Small intestine (tissue), 7 donors: Measurements from ENCODE around the gene ELK3. TPM values are rescaled to one million over a fixed set of nuclear protein-coding genes. Genes with fewer than 3 reads are reported as not detected.

Experiments used
- DNase-seq, 2 donors: peaks; one replicate each; pipeline versions ENCODE4 v3.0.0 to v3.0.0-alpha.2; 2013
- FAIRE-seq: peaks from 2 replicates; lab custom pipeline; 2012; peaks lifted over from hg19 to GRCh38; lab: Jason Lieb, UNC
- H3K27ac ChIP-seq, 3 donors: one replicate each; pipeline ENCODE4 v1.5.1; 2013; ENCODE audit warnings: low read length in 2 of 3, mild to moderate bottlenecking in 2 of 3, control low read depth in 1 of 3, inconsistent platforms in 1 of 3, low read depth in 1 of 3, moderate library complexity in 1 of 3
- H3K27me3 ChIP-seq, 3 donors: one replicate each; pipeline ENCODE4 v1.6.1; 2013; ENCODE audit warnings: low read length in 3 of 3, inconsistent platforms in 1 of 3; ENCODE audit not compliant: control insufficient read depth in 3 of 3, insufficient read depth in 3 of 3
- H3K36me3 ChIP-seq, 3 donors: one replicate each; pipeline ENCODE4 v1.6.1; 2013; ENCODE audit warnings: low read length in 3 of 3, inconsistent platforms in 1 of 3, low read depth in 1 of 3, mild to moderate bottlenecking in 1 of 3, moderate library complexity in 1 of 3; ENCODE audit not compliant: control insufficient read depth in 3 of 3, insufficient read depth in 2 of 3
- H3K4me1 ChIP-seq, 3 donors: one replicate each; pipeline ENCODE4 v1.6.1; 2013; ENCODE audit warnings: low read length in 2 of 3, inconsistent platforms in 1 of 3, low read depth in 1 of 3, mild to moderate bottlenecking in 1 of 3, moderate library complexity in 1 of 3; ENCODE audit not compliant: control insufficient read depth in 3 of 3, insufficient read depth in 2 of 3
- H3K4me3 ChIP-seq, 3 donors: one replicate each; pipeline ENCODE4 v1.5.1; 2013; ENCODE audit warnings: low read length in 3 of 3, control low read depth in 1 of 3, inconsistent platforms in 1 of 3, low read depth in 1 of 3, mild to moderate bottlenecking in 1 of 3, moderate library complexity in 1 of 3
- H3K9me3 ChIP-seq, 2 donors: one replicate each; pipeline ENCODE4 v1.6.1; 2013; ENCODE audit warnings: low read depth in 1 of 2, low read length in 1 of 2; ENCODE audit not compliant: control insufficient read depth in 2 of 2, insufficient read depth in 1 of 2
- WGBS, 3 donors: extraction: QIAGEN DNeasy Blood & Tissue Kit; methylation state at CpG; one replicate each; pipeline ENCODE4 v1.1.7; 2013; 5-methylcytosine and 5-hydroxymethylcytosine counted together
- polyA plus RNA-seq, 4 donors: library from polyadenylated mRNA; stranded (reverse) in 3 of 4; unstranded in 1 of 4; fragments of 200-250 nt in 3 of 4; fragments of 120-200 nt in 1 of 4; gene quantifications; one replicate each; pipeline versions ENCODE4 v1.2.1 to v1.2.3, GENCODE V29; 2013
- donor health status: healthy with polysubstance abuse.
- donor health status: control.
- donor health status: control.
- donor health status: Bipolar disorder and iron deficiency.
- donor health status: healthy.

The ELK3 gene
- polyA plus RNA-seq, 4 donors = 0.67 to 15.9 (median 10.8) TPM

- Histone ChIP-seq H3K27me3 (no peaks in the 10 kb centered on the region), H3K4me1 (no peaks in the 10 kb centered on the region), H3K9me3 (no peaks in the 10 kb centered on the region), H3K4me3 (no peak overlapping the region), H3K36me3 (peaks cover 0 to 18% (median 3%) of the 10 kb centered on the region in 3 donors), H3K27ac (no peak overlapping the region)
- 58 to 71% (median 59%) methylated on average over 3 of the region's 3 CpGs for WGBS, 3 donors
- peak in 1 of 2 donors; percentile 7 for DNase-seq
- no peak for FAIRE-seq
These were observed 100.7 kb downstream of the ELK3 start for GRCh38 chr12:96294831-96295230.

GRCh38 chr12:96295532-96296160, 101.5 kb downstream of the ELK3 start:
- Histone ChIP-seq H3K4me1 (no peaks in the 10 kb centered on the region), H3K4me3 (no peak overlapping the region), H3K27me3 (no peaks in the 10 kb centered on the region), H3K36me3 (peaks cover 0 to 22% (median 3%) of the 10 kb centered on the region in 3 donors), H3K27ac (no peak overlapping the region), H3K9me3 (no peaks in the 10 kb centered on the region)
- FAIRE-seq (no peak), DNase-seq (no peak)
- 85 to 94% (median 90%) methylated on average over 6 of the region's 6 CpGs for WGBS, 3 donors

- no peaks in the 10 kb centered on the region for H3K9me3 ChIP-seq
- H3K36me3 ChIP-seq = peaks cover 0 to 15% (median 3%) of the 10 kb centered on the region in 3 donors
- WGBS, 3 donors = 91 to 95% (median 92%) methylated on average over 4 of the region's 4 CpGs
- H3K27me3 ChIP-seq = no peaks in the 10 kb centered on the region
- no peak for DNase-seq
- no peaks in the 10 kb centered on the region for H3K4me1 ChIP-seq
- no peak for FAIRE-seq
- no peak overlapping the region for H3K27ac ChIP-seq
- no peak overlapping the region for H3K4me3 ChIP-seq
These were observed 103.3 kb downstream of the ELK3 start for GRCh38 chr12:96297504-96297903.

GRCh38 chr12:96300064-96300463, 105.9 kb downstream of the ELK3 start:
- no peak for DNase-seq

GRCh38 chr12:96301732-96302131, 107.6 kb downstream of the ELK3 start:
- H3K27me3 ChIP-seq = no peaks in the 10 kb centered on the region
- DNase-seq (no peak), FAIRE-seq (peak; percentile 64)
- 93 to 95% (median 95%) methylated on average over 4 of the region's 4 CpGs for WGBS, 3 donors
- H3K27ac ChIP-seq = no peak overlapping the region
- H3K36me3 ChIP-seq = peaks cover 0 to 16% (median 2%) of the 10 kb centered on the region in 3 donors
- no peak overlapping the region for H3K4me3 ChIP-seq
- H3K9me3 ChIP-seq = no peaks in the 10 kb centered on the region
- peaks cover 0 to 3% (median 0%) of the 10 kb centered on the region in 3 donors for H3K4me1 ChIP-seq

More at GRCh38 chr12:96300064-96300463, 105.9 kb downstream of the ELK3 start:
- WGBS, 3 donors = 95 to 96% (median 96%) methylated on average over 5 of the region's 5 CpGs
- Histone ChIP-seq H3K4me1 (peaks cover 0 to 3% (median 0%) of the 10 kb centered on the region in 3 donors), H3K9me3 (no peaks in the 10 kb centered on the region), H3K36me3 (peaks cover 0 to 12% (median 2%) of the 10 kb centered on the region in 3 donors), H3K27me3 (no peaks in the 10 kb centered on the region), H3K27ac (no peak overlapping the region), H3K4me3 (no peak overlapping the region)
- no peak for FAIRE-seq

GRCh38 chr12:96302687-96303310, 108.6 kb downstream of the ELK3 start:
- H3K9me3 ChIP-seq = no peaks in the 10 kb centered on the region
- DNase-seq (no peak), FAIRE-seq (no peak)
- peaks cover 0 to 17% (median 0%) of the 10 kb centered on the region in 3 donors for H3K36me3 ChIP-seq
- WGBS, 3 donors = 63 to 75% (median 68%) methylated on average over 2 of the region's 2 CpGs
- peaks cover 0 to 3% (median 0%) of the 10 kb centered on the region in 3 donors for H3K4me1 ChIP-seq
- H3K27ac ChIP-seq = no peak overlapping the region
- H3K4me3 ChIP-seq = no peak overlapping the region
- no peaks in the 10 kb centered on the region for H3K27me3 ChIP-seq

- Histone ChIP-seq H3K36me3 (peaks cover 0 to 20% (median 0%) of the 10 kb centered on the region in 3 donors), H3K27ac (no peak overlapping the region), H3K9me3 (no peaks in the 10 kb centered on the region), H3K4me1 (peaks cover 0 to 3% (median 0%) of the 10 kb centered on the region in 3 donors), H3K4me3 (no peak overlapping the region), H3K27me3 (no peaks in the 10 kb centered on the region)
- DNase-seq (no peak), FAIRE-seq (no peak)
These were observed 109.5 kb downstream of the ELK3 start for GRCh38 chr12:96303653-96304052.

- no peak overlapping the region for H3K27ac ChIP-seq
- 83 to 94% (median 86%) methylated on average over 3 of the region's 3 CpGs for WGBS, 3 donors
- peaks cover 0 to 3% (median 0%) of the 10 kb centered on the region in 3 donors for H3K4me1 ChIP-seq
- H3K9me3 ChIP-seq = no peaks in the 10 kb centered on the region
- peaks cover 0 to 13% (median 0%) of the 10 kb centered on the region in 3 donors for H3K36me3 ChIP-seq
- H3K4me3 ChIP-seq = no peak overlapping the region
- FAIRE-seq = no peak
- no peak for DNase-seq
- no peaks in the 10 kb centered on the region for H3K27me3 ChIP-seq
These were observed 111.5 kb downstream of the ELK3 start for GRCh38 chr12:96305665-96306064.
